Prostate gland (tissue), 2 donors: Measurements from ENCODE around the gene LGALS13.

Experiments
- CTCF ChIP-seq, 4 experiments: fragments of 200-600 bp in 2 of 4; fragments of 450-650 bp in 2 of 4; sonication (generic) in 2 of 4; IDR thresholded peaks; 1 replicate in 3 of 4; 2 replicates in 1 of 4; pipeline ENCODE4 v1.5.1; 2016 to 2019; ENCODE audit warnings: antibody characterized with exemption in 4 of 4, mild to moderate bottlenecking in 2 of 4, moderate library complexity in 2 of 4
- POLR2A ChIP-seq: fragments of 450-650 bp; IDR thresholded peaks from one replicate; pipeline ENCODE4 v1.6.1; 2016; ENCODE audit warnings: antibody characterized with exemption, mild to moderate bottlenecking
- POLR2AphosphoS5 ChIP-seq: sonication (generic); formaldehyde crosslinking; IDR thresholded peaks from one replicate; pipeline ENCODE4 v1.6.1; 2017; ENCODE audit warnings: antibody characterized with exemption

- TF ChIP-seq POLR2A (no peak), CTCF (IDR thresholded peaks at IDR 0.05) (no peak), POLR2AphosphoS5 (no peak)
Measured at GRCh38 chr19:39587496-39587895, 14.8 kb upstream of the LGALS13 start.
